HEK293T (cell line): ENCODE measurements around the gene BOLL.

Experiments
- ARNT ChIP-seq: fragments of 450-650 bp; IDR thresholded peaks from 2 replicates; pipeline ENCODE4 v1.6.1; 2017; ENCODE audit warnings: mild to moderate bottlenecking
- CTBP1 ChIP-seq: fragments of 450-650 bp; IDR thresholded peaks from 2 replicates; pipeline ENCODE4 v1.6.1; 2016; ENCODE audit warnings: borderline replicate concordance
- ELF4 ChIP-seq: fragments of 450-650 bp; IDR thresholded peaks from 2 replicates; pipeline ENCODE4 v1.6.1; 2017; ENCODE audit warnings: antibody characterized with exemption
- L3MBTL2 ChIP-seq: fragments of 450-650 bp; conservative IDR thresholded peaks from 2 replicates; pipeline ENCODE4 v1.6.1; 2016; ENCODE audit warnings: mild to moderate bottlenecking
- TF ChIP-seq, protein P1 (sequence below): fragments of 450-650 bp; IDR thresholded peaks from 2 replicates; pipeline ENCODE4 v1.6.1; 2016

DNA sequence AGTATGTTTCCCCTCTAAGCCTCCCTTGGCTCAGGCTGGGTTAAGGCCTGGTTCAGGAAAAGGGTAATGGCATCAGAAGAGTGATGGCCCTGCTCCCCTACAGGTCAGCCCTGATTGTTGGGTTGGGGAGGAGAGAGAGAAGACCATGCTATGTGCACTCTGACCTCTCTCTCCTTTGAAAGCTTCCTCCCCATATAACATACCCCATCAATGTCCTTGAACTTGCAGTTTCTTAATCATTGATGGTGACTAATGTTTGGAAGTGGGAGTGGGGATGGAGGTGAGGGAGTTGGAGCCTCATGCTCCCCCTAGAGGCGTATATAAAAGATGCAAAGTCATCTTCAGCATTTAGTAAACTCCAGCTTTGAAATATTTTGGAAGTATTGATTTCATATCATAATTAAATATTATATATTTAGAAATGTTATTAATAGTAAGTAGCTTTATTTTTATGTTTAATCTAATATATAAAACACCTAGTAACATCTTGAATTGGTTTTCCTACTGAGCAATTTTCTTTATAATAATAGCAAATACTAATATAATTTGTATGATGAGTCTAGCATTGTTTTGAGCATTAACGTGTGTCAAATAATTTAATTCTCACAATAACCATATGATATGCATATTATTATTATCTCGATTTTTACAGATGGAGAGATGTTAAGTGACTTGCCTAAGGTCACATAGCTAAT, 28.1 kb upstream of the BOLL start:
- TF ChIP-seq ELF4 (no peak), CTBP1 (no peak), ARNT (no peak), L3MBTL2 (no peak)
- TF ChIP-seq, protein P1, sequence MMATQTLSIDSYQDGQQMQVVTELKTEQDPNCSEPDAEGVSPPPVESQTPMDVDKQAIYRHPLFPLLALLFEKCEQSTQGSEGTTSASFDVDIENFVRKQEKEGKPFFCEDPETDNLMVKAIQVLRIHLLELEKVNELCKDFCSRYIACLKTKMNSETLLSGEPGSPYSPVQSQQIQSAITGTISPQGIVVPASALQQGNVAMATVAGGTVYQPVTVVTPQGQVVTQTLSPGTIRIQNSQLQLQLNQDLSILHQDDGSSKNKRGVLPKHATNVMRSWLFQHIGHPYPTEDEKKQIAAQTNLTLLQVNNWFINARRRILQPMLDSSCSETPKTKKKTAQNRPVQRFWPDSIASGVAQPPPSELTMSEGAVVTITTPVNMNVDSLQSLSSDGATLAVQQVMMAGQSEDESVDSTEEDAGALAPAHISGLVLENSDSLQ = no peak
